Measurements from ENCODE around the gene WDR72. TPM values are rescaled to one million over a fixed set of nuclear protein-coding genes. Genes with fewer than 3 reads are reported as not detected.

WDR72 gene
- total and polyA plus RNA-seq, 2 of the 8 experiments (the other 6 are each of a cell fraction or from before 2014, with no cell fraction given), result 1.2 to 1.9 TPM

DNA sequence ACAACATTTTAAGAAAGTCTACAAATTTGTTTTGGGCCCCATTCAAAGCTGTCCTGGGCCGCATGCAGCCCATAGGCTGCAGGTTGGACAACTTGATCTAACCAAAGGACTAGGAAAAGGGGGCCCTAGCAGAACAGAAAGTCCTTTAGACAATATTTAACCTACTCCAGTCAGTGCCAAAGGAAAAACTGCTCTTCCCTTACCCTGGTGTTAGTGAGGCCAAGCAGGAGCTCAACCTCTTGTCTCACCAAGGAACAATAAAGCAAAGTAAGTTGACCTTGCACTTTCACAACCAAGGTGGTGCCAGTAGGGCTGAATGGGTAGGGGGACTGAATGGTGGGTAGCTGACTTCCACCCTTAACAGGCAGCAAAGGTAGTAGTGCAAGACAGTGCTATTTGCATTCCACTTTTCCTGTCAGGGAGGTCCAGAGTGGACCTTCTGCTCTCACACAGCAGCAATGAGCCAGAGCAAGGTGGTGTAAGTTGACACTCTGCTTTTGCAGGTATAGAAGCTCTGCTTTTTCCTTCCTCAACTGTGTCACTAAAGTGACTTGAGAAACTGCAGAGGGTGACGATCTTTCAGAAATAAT, 124.9 kb downstream of the WDR72 start:
- DNase-seq (ENCODE audit: low read depth in 1 of 2, low spot score in 2 of 2) (no peak), FAIRE-seq (no peak)
- 86% methylated on average over 2 of the region's 2 CpGs; no CpG with 5 or more reads in 1 of the 2 experiments for WGBS, 2 experiments (ENCODE audit: extremely low coverage in 1 of 2, insufficient coverage in 1 of 2, insufficient read length in 1 of 2, insufficient replicate concordance in 2 of 2, low coverage in 1 of 2, low lambda C conversion rate in 2 of 2, missing lambda C conversion rate in 1 of 2)
- no peaks in the 10 kb centered on the region for H3K79me1 ChIP-seq (ENCODE audit: low read depth, low read length)
- H4K91ac ChIP-seq (replicated peaks; ENCODE audit: insufficient read length, low read length), result no peak overlapping the region
- H3K27ac ChIP-seq (ENCODE audit: low read depth, low read length), result no peak overlapping the region
- no peaks in the 10 kb centered on the region for H4K20me1 ChIP-seq (replicated peaks in 1 of 2; ENCODE audit: control insufficient read depth in 1 of 2, insufficient read depth in 2 of 2, low read length in 2 of 2)
- H3K14ac ChIP-seq (ENCODE audit: insufficient read length), result no peak overlapping the region
- H3K9me3 ChIP-seq (ENCODE audit: insufficient read depth in 2 of 2, low read depth in 1 of 2, low read length in 1 of 2), result peaks cover 18 to 19% of the 10 kb centered on the region in 2 experiments
- no peak overlapping the region for H4K5ac ChIP-seq (ENCODE audit: insufficient read length, low read depth, low read length)
- peak overlapping the region; percentile 46; the same call in 1 of the 2 replicates for H2AK5ac ChIP-seq (ENCODE audit: low read depth, low read length)
- CTCF ChIA-PET (ENCODE audit: partially characterized antibody), result interaction anchor here (2.0 kb wide), 1 partner anchor 10 kb away, joined by 5 read pairs; no protein-coding TSS in a partner anchor
- no peak overlapping the region for H2BK15ac ChIP-seq (ENCODE audit: low read length)
- no peaks in the 10 kb centered on the region for H3K4me1 ChIP-seq (replicated peaks in 1 of 4; ENCODE audit: control insufficient read depth in 3 of 4, insufficient read depth in 4 of 4, low read length in 3 of 4)
- no peaks in the 10 kb centered on the region for H3K79me2 ChIP-seq (ENCODE audit: control insufficient read depth in 1 of 2, insufficient read depth in 2 of 2, low read length in 2 of 2)
- no peak overlapping the region for H2BK5ac ChIP-seq (ENCODE audit: low read depth, low read length)
- H3K23ac ChIP-seq (ENCODE audit: insufficient read length), result no peak overlapping the region
- H3K23me2 ChIP-seq (ENCODE audit: low read depth, low read length), result no peaks in the 10 kb centered on the region
- H2BK120ac ChIP-seq (replicated peaks; ENCODE audit: low read depth, low read length), result no peak overlapping the region
- H2BK20ac ChIP-seq (ENCODE audit: low read length), result no peak overlapping the region
- no peak overlapping the region for H3K4me3 ChIP-seq (ENCODE audit: extremely low read depth in 1 of 4, insufficient read depth in 2 of 4, low read depth in 3 of 4, low read length in 4 of 4)
- POLR2A ChIA-PET (ENCODE audit: partially characterized antibody), result no interaction called here
- H2AFZ ChIP-seq (ENCODE audit: low read length), result peak overlapping the region; percentile 58; the same call in 1 of the 2 replicates
- H4K8ac ChIP-seq (ENCODE audit: extremely low read depth, insufficient read depth, low read length), result no peak overlapping the region
- H3K27me3 ChIP-seq (replicated peaks in 1 of 4; ENCODE audit: control insufficient read depth in 3 of 4, extremely low read depth in 1 of 4, insufficient read depth in 3 of 4, low read length in 3 of 4), result peaks cover 0 to 1% (median 0%) of the 10 kb centered on the region in 4 experiments; a peak in 1 of 7 replicates
- no peak overlapping the region for H3K18ac ChIP-seq (ENCODE audit: extremely low read depth, low read length)
- no peak overlapping the region for H3K4me2 ChIP-seq (ENCODE audit: insufficient read depth in 1 of 2, low read depth in 2 of 2, low read length in 2 of 2)
- H2BK12ac ChIP-seq (ENCODE audit: low read depth, low read length), result no peak overlapping the region
- H3K56ac ChIP-seq (replicated peaks; ENCODE audit: insufficient read length, low read depth, low read length), result no peak overlapping the region
- H3K36me3 ChIP-seq (ENCODE audit: control insufficient read depth in 2 of 4, insufficient read depth in 4 of 4, low read length in 3 of 4), result peaks cover 0 to 11% (median 0%) of the 10 kb centered on the region in 4 experiments; a peak in 1 of 8 replicates
- H3K9ac ChIP-seq (replicated peaks in 1 of 4; ENCODE audit: extremely low read depth in 1 of 4, low read depth in 3 of 4, low read length in 3 of 4), result no peak overlapping the region
- H3K4ac ChIP-seq (replicated peaks; ENCODE audit: insufficient read length, low read depth, low read length), result peak overlapping the region; percentile 54
- TF ChIP-seq CREB1 (IDR thresholded peaks at IDR 0.05) (no peak), RAD21 (IDR thresholded peaks at IDR 0.05 in 1 of 2, conservative IDR thresholded peaks at IDR 0.05 in 1 of 2; ENCODE audit: low read depth in 2 of 2, low read length in 2 of 2) (no peak), TCF12 (IDR thresholded peaks at IDR 0.05; ENCODE audit: low read depth, low read length) (no peak), CHD1 (IDR thresholded peaks at IDR 0.05; ENCODE audit: low read depth, low read length) (no peak), POLR2A (IDR thresholded peaks at IDR 0.05; ENCODE audit: control extremely low read depth in 1 of 2, low read depth in 2 of 2, low read length in 2 of 2) (no peak), CHD2 (IDR thresholded peaks at IDR 0.05; ENCODE audit: low read length) (no peak), ATF3 (IDR thresholded peaks at IDR 0.05; ENCODE audit: insufficient read depth, low read depth, low read length) (no peak)
